Left ventricle myocardium superior (tissue), 1 donor: Measurements from ENCODE around the gene ZNF627. TPM values are rescaled to one million over a fixed set of nuclear protein-coding genes. Genes with fewer than 3 reads are reported as not detected.

Source experiments
- ATAC-seq: fragments of 200-7000 bp; cut with Tn5 transposase; one replicate; pipeline ENCODE4 v1.9.1; 2020; ENCODE audit warnings: mild to moderate bottlenecking, moderate library complexity
- DNase-seq: peaks from one replicate; pipeline ENCODE4 v3.0.0-alpha.2; 2020
- intact Hi-C: fragments of 100-400 bp; cut with micrococcal nuclease; formaldehyde crosslinking; loops from one replicate; pipeline ENCODE4 v1.11.0; 2022
- total RNA-seq: library from RNA; stranded (reverse); fragmentation: NEBNext Ultra II Directional; extraction: Animal tissue kit (Norgen Biotek cat#: 25700); gene quantifications from one replicate; pipeline ENCODE4 v1.2.1, GENCODE V29; 2021
- donor health status: DM: no; HTN: yes; CAD: no; lungs with severe emphysema.

ZNF627 gene
- total RNA-seq, 1 donor from 2014 or later: 5.2 TPM

- DNase-seq (no peak), ATAC-seq (no peak)
- intact Hi-C loops: no loop called here
Measured at GRCh38 chr19:11659612-11660011, 62.3 kb downstream of the ZNF627 start.

GRCh38 chr19:11662278-11662677 lies 65.0 kb downstream of the ZNF627 start:
- ATAC-seq: no peak
- intact Hi-C loops: no loop called here
- DNase-seq: no peak

- DNase-seq (no peak), ATAC-seq (no peak)
- intact Hi-C loops: no loop called here
Measured at GRCh38 chr19:11663181-11663591, 65.9 kb downstream of the ZNF627 start.

Other genes starting within 250 kb of the ZNF627 start
- 17.7 TPM for gene PLPPR2, start 242.1 kb upstream of the ZNF627 start, total RNA-seq
- gene SWSAP1, start 222.8 kb upstream of the ZNF627 start, total RNA-seq: 2.0 TPM
- 7.6 TPM for gene EPOR, start 213.2 kb upstream of the ZNF627 start, total RNA-seq
- 6.4 TPM for gene RGL3, start 178.2 kb upstream of the ZNF627 start, total RNA-seq
- 0.42 TPM for gene ODAD3, start 162.4 kb upstream of the ZNF627 start, total RNA-seq
- gene PRKCSH, start 161.8 kb upstream of the ZNF627 start, total RNA-seq: 139 TPM
- gene ELAVL3, start 116.4 kb upstream of the ZNF627 start, total RNA-seq: 0.84 TPM
- 3.3 TPM for gene ZNF653, start 91.6 kb upstream of the ZNF627 start, total RNA-seq
- 180 TPM for gene ECSIT, start 68.3 kb upstream of the ZNF627 start, total RNA-seq
- gene CNN1, start 58.6 kb upstream of the ZNF627 start, total RNA-seq: 81.7 TPM
- 36.0 TPM for gene ELOF1, start 38.3 kb upstream of the ZNF627 start, total RNA-seq
- gene ACP5, start 19.8 kb upstream of the ZNF627 start, total RNA-seq: 2.5 TPM
- gene ZNF823, start 141.5 kb downstream of the ZNF627 start, total RNA-seq: 3.1 TPM
- gene ZNF441, start 169.5 kb downstream of the ZNF627 start, total RNA-seq: 4.5 TPM
- 2.6 TPM for gene ZNF491, start 201.0 kb downstream of the ZNF627 start, total RNA-seq
- gene ZNF440, start 216.8 kb downstream of the ZNF627 start, total RNA-seq: 4.5 TPM